Liver (tissue), 9 donors: ENCODE results near the gene SUN2. TPM values are rescaled to one million over a fixed set of nuclear protein-coding genes. Genes with fewer than 3 reads are reported as not detected.

ENCODE experiments used
- DNase-seq: peaks from one replicate; pipeline ENCODE4 v3.0.0-alpha.2; 2017; ENCODE audit warnings: low spot score
- H3K27ac ChIP-seq, 2 donors: one replicate each; pipeline ENCODE4 v1.7.0; 2013; ENCODE audit warnings: inconsistent platforms in 2 of 2, low read length in 2 of 2, control low read depth in 1 of 2, low read depth in 1 of 2, mild to moderate bottlenecking in 1 of 2
- H3K27me3 ChIP-seq, 4 donors: one replicate each; pipeline versions ENCODE4 v1.6.1 to v1.7.0; 2013; ENCODE audit warnings: low read length in 3 of 4, inconsistent platforms in 1 of 4, mild to moderate bottlenecking in 1 of 4, moderate library complexity in 1 of 4; ENCODE audit not compliant: control insufficient read depth in 4 of 4, insufficient read depth in 4 of 4
- H3K36me3 ChIP-seq, 4 donors: one replicate each; pipeline versions ENCODE4 v1.6.1 to v1.7.0; 2013; ENCODE audit warnings: low read length in 3 of 4, mild to moderate bottlenecking in 3 of 4, low read depth in 1 of 4, moderate library complexity in 1 of 4; ENCODE audit not compliant: control insufficient read depth in 4 of 4, insufficient read depth in 3 of 4
- H3K4me1 ChIP-seq, 4 donors: one replicate each; pipeline versions ENCODE4 v1.6.1 to v1.7.0; 2013; ENCODE audit warnings: low read length in 3 of 4, mild to moderate bottlenecking in 3 of 4, moderate library complexity in 1 of 4; ENCODE audit not compliant: control insufficient read depth in 4 of 4, insufficient read depth in 4 of 4
- H3K4me3 ChIP-seq, 3 donors: one replicate each; pipeline versions ENCODE4 v1.6.1 to v1.7.0; 2013; ENCODE audit warnings: low read length in 3 of 3, control low read depth in 1 of 3, low read depth in 1 of 3, mild to moderate bottlenecking in 1 of 3
- H3K9ac ChIP-seq, 2 donors: one replicate each; pipeline ENCODE4 v1.7.0; 2013; ENCODE audit warnings: low read length in 2 of 2, mild to moderate bottlenecking in 2 of 2, moderate library complexity in 2 of 2, control low read depth in 1 of 2, low read depth in 1 of 2
- H3K9me3 ChIP-seq, 4 donors: one replicate each; pipeline versions ENCODE4 v1.6.1 to v1.7.0; 2013; ENCODE audit warnings: low read length in 3 of 4; ENCODE audit not compliant: control insufficient read depth in 4 of 4
- EGR1 ChIP-seq, 2 donors: IDR thresholded peaks; 2 replicates each; pipeline ENCODE4 v1.6.1; 2016 to 2018; ENCODE audit warnings: antibody characterized with exemption in 2 of 2, low read depth in 2 of 2
- FOXA1 ChIP-seq: IDR thresholded peaks from 2 replicates; pipeline ENCODE4 v1.6.1; 2016; ENCODE audit warnings: antibody characterized with exemption
- FOXA2 ChIP-seq: IDR thresholded peaks from 2 replicates; pipeline ENCODE4 v1.6.1; 2016; ENCODE audit warnings: antibody characterized with exemption
- GABPA ChIP-seq, 2 donors: IDR thresholded peaks in 1 of 2; conservative IDR thresholded peaks in 1 of 2; 2 replicates each; pipeline ENCODE4 v1.6.1; 2016; ENCODE audit warnings: antibody characterized with exemption in 2 of 2, mild to moderate bottlenecking in 1 of 2, moderate library complexity in 1 of 2
- HNF4A ChIP-seq, 2 donors: conservative IDR thresholded peaks; 2 replicates each; pipeline ENCODE4 v1.6.1; 2016; ENCODE audit warnings: antibody characterized with exemption in 2 of 2, mild to moderate bottlenecking in 2 of 2
- HNF4G ChIP-seq: IDR thresholded peaks from 2 replicates; pipeline ENCODE4 v1.6.1; 2016; ENCODE audit warnings: antibody characterized with exemption
- JUND ChIP-seq, 2 donors: IDR thresholded peaks; 2 replicates each; pipeline ENCODE4 v1.6.1; 2016; ENCODE audit warnings: antibody characterized with exemption in 2 of 2
- NR2F2 ChIP-seq: IDR thresholded peaks from 2 replicates; pipeline ENCODE4 v1.6.1; 2016; ENCODE audit warnings: antibody characterized with exemption
- RAD21 ChIP-seq, 2 donors: IDR thresholded peaks; 2 replicates each; pipeline ENCODE4 v1.6.1; 2016; ENCODE audit warnings: antibody characterized with exemption in 2 of 2, mild to moderate bottlenecking in 2 of 2
- RXRA ChIP-seq, 2 donors: IDR thresholded peaks; 2 replicates each; pipeline ENCODE4 v1.6.1; 2017 to 2018; ENCODE audit warnings: antibody characterized with exemption in 2 of 2, mild to moderate bottlenecking in 1 of 2
- SP1 ChIP-seq: IDR thresholded peaks from 2 replicates; pipeline ENCODE4 v1.6.1; 2018; ENCODE audit warnings: antibody characterized with exemption, mild to moderate bottlenecking
- TAF1 ChIP-seq: conservative IDR thresholded peaks from 2 replicates; pipeline ENCODE4 v1.6.1; 2016; ENCODE audit warnings: antibody characterized with exemption, mild to moderate bottlenecking
- YY1 ChIP-seq: IDR thresholded peaks from 2 replicates; pipeline ENCODE4 v1.6.1; 2016; ENCODE audit warnings: antibody characterized with exemption, mild to moderate bottlenecking
- WGBS: extraction: QIAGEN DNeasy Blood & Tissue Kit; methylation state at CpG from one replicate; pipeline ENCODE4 v1.1.7; 2013; 5-methylcytosine and 5-hydroxymethylcytosine counted together
- polyA plus RNA-seq, 2 donors: library from polyadenylated mRNA; stranded (reverse) in 1 of 2; unstranded in 1 of 2; fragments of 200-250 nt in 1 of 2; fragments of >200 nt in 1 of 2; fragmentation: Nextera tagmentation in 1 of 2; extraction: Ambion mirVana in 1 of 2; gene quantifications; one replicate each; pipeline versions ENCODE4 v1.2.1 to v1.2.3, GENCODE V29; 2013 to 2015
- total RNA-seq, 2 donors: library from RNA; depleted of rRNA; stranded (reverse); fragments of >200 nt; gene quantifications; one replicate each; pipeline ENCODE4 v1.2.3, GENCODE V29; 2014
- TF ChIP-seq, protein P1 (sequence below): fragments of 150-350 bp; IDR thresholded peaks from 2 replicates; pipeline ENCODE4 v1.5.1; 2017; ENCODE audit warnings: improper control_type of control experiment, low read depth, low read length; ENCODE audit not compliant: missing input control
- TF ChIP-seq, protein P2 (sequence below): IDR thresholded peaks from 2 replicates; pipeline ENCODE4 v1.6.1; 2016; ENCODE audit warnings: antibody characterized with exemption, mild to moderate bottlenecking
- TF ChIP-seq, protein P3 (sequence below): IDR thresholded peaks from 2 replicates; pipeline ENCODE4 v1.6.1; 2016; ENCODE audit warnings: antibody characterized with exemption
- TF ChIP-seq, protein P4 (sequence below): IDR thresholded peaks from 2 replicates; pipeline ENCODE4 v1.6.1; 2016; ENCODE audit warnings: antibody characterized with exemption
- donor health status: healthy.
- donor health status: healthy.
- donor health status: healthy.
- donor health status: healthy.
- donor health status: healthy.

The SUN2 gene
- total and polyA plus RNA-seq, 4 donors: 13.1 to 170 (median 81.5) TPM

DNA sequence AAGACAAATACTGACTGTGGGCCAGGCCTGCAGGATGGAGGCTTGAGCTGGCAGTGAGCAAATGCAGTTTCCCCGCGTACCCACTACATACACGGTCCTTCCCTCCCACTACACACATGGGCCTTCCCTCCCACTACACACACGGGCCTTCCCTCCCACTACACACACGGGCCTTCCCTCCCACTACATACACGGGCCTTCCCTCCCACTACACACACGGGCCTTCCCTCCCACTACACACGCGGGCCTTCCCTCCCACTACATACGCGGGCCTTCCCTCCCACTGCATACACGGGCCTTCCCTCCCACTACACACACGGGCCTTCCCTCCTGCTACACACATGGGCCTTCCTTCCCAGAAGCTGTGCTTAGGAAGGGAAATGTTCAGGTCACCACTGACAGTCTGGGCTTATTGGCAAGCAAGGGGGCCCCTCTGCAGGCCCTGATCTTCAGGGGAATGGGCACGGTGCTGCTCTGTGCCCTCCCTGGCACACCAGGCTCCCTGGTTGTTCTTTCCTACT lies 27.4 kb upstream of the SUN2 start:
- Histone ChIP-seq H3K9ac (no peak overlapping the region), H3K9me3 (no peaks in the 10 kb centered on the region), H3K4me3 (no peak overlapping the region), H3K4me1 (no peaks in the 10 kb centered on the region), H3K27ac (no peak overlapping the region), H3K27me3 (no peaks in the 10 kb centered on the region), H3K36me3 (peaks cover 1 to 11% (median 5%) of the 10 kb centered on the region in 4 donors)
- WGBS: 82% methylated on average over 14 of the region's 14 CpGs
- TF ChIP-seq FOXA2 (no peak), RXRA (IDR thresholded peaks at IDR 0.05) (no peak), FOXA1 (no peak), TAF1 (no peak), EGR1 (IDR thresholded peaks at IDR 0.05; ENCODE audit: low read depth in 2 of 2) (no peak), YY1 (no peak), JUND (IDR thresholded peaks at IDR 0.05) (no peak), HNF4G (no peak), GABPA (IDR thresholded peaks at IDR 0.05 in 1 of 2, conservative IDR thresholded peaks at IDR 0.05 in 1 of 2) (no peak), SP1 (no peak)
- TF ChIP-seq, protein P1, sequence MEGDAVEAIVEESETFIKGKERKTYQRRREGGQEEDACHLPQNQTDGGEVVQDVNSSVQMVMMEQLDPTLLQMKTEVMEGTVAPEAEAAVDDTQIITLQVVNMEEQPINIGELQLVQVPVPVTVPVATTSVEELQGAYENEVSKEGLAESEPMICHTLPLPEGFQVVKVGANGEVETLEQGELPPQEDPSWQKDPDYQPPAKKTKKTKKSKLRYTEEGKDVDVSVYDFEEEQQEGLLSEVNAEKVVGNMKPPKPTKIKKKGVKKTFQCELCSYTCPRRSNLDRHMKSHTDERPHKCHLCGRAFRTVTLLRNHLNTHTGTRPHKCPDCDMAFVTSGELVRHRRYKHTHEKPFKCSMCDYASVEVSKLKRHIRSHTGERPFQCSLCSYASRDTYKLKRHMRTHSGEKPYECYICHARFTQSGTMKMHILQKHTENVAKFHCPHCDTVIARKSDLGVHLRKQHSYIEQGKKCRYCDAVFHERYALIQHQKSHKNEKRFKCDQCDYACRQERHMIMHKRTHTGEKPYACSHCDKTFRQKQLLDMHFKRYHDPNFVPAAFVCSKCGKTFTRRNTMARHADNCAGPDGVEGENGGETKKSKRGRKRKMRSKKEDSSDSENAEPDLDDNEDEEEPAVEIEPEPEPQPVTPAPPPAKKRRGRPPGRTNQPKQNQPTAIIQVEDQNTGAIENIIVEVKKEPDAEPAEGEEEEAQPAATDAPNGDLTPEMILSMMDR: no peak
- TF ChIP-seq, protein P2, sequence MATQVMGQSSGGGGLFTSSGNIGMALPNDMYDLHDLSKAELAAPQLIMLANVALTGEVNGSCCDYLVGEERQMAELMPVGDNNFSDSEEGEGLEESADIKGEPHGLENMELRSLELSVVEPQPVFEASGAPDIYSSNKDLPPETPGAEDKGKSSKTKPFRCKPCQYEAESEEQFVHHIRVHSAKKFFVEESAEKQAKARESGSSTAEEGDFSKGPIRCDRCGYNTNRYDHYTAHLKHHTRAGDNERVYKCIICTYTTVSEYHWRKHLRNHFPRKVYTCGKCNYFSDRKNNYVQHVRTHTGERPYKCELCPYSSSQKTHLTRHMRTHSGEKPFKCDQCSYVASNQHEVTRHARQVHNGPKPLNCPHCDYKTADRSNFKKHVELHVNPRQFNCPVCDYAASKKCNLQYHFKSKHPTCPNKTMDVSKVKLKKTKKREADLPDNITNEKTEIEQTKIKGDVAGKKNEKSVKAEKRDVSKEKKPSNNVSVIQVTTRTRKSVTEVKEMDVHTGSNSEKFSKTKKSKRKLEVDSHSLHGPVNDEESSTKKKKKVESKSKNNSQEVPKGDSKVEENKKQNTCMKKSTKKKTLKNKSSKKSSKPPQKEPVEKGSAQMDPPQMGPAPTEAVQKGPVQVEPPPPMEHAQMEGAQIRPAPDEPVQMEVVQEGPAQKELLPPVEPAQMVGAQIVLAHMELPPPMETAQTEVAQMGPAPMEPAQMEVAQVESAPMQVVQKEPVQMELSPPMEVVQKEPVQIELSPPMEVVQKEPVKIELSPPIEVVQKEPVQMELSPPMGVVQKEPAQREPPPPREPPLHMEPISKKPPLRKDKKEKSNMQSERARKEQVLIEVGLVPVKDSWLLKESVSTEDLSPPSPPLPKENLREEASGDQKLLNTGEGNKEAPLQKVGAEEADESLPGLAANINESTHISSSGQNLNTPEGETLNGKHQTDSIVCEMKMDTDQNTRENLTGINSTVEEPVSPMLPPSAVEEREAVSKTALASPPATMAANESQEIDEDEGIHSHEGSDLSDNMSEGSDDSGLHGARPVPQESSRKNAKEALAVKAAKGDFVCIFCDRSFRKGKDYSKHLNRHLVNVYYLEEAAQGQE: no peak
- TF ChIP-seq, protein P3, sequence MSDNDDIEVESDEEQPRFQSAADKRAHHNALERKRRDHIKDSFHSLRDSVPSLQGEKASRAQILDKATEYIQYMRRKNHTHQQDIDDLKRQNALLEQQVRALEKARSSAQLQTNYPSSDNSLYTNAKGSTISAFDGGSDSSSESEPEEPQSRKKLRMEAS: no peak
- TF ChIP-seq, protein P4, sequence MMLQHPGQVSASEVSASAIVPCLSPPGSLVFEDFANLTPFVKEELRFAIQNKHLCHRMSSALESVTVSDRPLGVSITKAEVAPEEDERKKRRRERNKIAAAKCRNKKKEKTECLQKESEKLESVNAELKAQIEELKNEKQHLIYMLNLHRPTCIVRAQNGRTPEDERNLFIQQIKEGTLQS: no peak
- DNase-seq: no peak

DNA sequence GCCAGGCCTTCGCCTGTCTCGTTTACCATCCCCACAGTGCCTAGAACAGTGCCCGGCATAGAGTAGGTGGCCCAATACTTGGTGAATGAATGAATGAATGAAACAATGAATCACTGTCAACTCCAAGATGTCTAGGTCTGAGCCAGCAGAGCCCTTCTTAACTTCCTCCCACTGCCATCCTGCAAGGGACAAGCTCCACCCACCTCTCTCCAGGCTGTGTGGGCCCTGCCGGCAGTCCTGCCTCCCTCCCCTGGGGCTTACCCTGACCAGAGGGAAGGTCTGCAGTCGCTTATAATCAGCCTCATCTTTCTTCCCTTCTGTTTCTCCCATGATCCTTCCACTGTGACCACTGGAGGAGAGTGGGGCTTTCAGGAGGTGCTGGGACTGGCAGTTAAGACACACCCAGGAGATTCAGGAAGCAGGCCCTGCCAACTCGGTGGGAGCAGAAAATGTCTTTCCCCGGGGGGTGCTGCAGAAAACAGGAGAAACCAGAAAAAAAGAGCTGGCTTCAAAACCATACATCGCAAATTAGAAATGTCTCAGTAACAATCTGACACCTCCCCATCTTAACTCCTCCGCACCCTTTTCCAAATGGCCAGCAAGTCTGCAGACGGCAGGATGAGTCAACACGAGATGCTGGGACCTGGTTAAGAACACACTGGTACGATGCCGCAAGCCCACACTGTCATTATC lies 26.8 kb upstream of the SUN2 start:
- DNase-seq: no peak
- WGBS: 85% methylated on average over 13 of the region's 13 CpGs
- no peaks in the 10 kb centered on the region for H3K9me3 ChIP-seq
- peaks cover under 1 to 11% (median 4%) of the 10 kb centered on the region in 4 donors for H3K36me3 ChIP-seq
- H3K4me1 ChIP-seq: no peaks in the 10 kb centered on the region
- no peak overlapping the region for H3K9ac ChIP-seq
- no peak overlapping the region for H3K27ac ChIP-seq
- TF ChIP-seq JUND (IDR thresholded peaks at IDR 0.05) (no peak), RXRA (IDR thresholded peaks at IDR 0.05) (no peak), YY1 (no peak), FOXA2 (no peak), NR2F2 (no peak), GABPA (IDR thresholded peaks at IDR 0.05 in 1 of 2, conservative IDR thresholded peaks at IDR 0.05 in 1 of 2) (no peak), SP1 (no peak), FOXA1 (no peak), HNF4A (conservative IDR thresholded peaks at IDR 0.05) (no peak), TAF1 (no peak), RAD21 (IDR thresholded peaks at IDR 0.05) (no peak), EGR1 (IDR thresholded peaks at IDR 0.05; ENCODE audit: low read depth in 2 of 2) (no peak), HNF4G (no peak)
- TF ChIP-seq, protein P1: no peak
- TF ChIP-seq, protein P2: no peak
- TF ChIP-seq, protein P3: no peak
- H3K27me3 ChIP-seq: no peaks in the 10 kb centered on the region
- no peak overlapping the region for H3K4me3 ChIP-seq
